Measurements from ENCODE around the gene UMAD1.

Gene UMAD1

GRCh38 chr7:7808156-7808555 is 167.6 kb downstream of the UMAD1 start:
- Histone ChIP-seq H3K9me3 (replicated peaks; ENCODE audit: insufficient read depth, low read length) (no peaks in the 10 kb centered on the region), H3K4me1 (ENCODE audit: low read length) (peaks cover 21% of the 10 kb centered on the region), H3K27me3 (replicated peaks; ENCODE audit: insufficient read depth, low read length) (no peaks in the 10 kb centered on the region), H3K4me3 (ENCODE audit: low read length) (no peak overlapping the region), H3K36me3 (replicated peaks; ENCODE audit: insufficient read depth, low read length) (no peaks in the 10 kb centered on the region), H3K9ac (ENCODE audit: low read length) (no peak overlapping the region), H3K27ac (ENCODE audit: low read length) (no peak overlapping the region), H2AFZ (ENCODE audit: low read length) (no peak overlapping the region), H3F3A (ENCODE audit: insufficient read depth, low read length) (peaks cover 11% of the 10 kb centered on the region), H3K79me2 (ENCODE audit: low read length) (no peaks in the 10 kb centered on the region), H3K4me2 (ENCODE audit: low read depth, low read length) (no peak overlapping the region), H3K9me2 (replicated peaks; ENCODE audit: insufficient read depth, low read length) (no peaks in the 10 kb centered on the region), H4K20me1 (ENCODE audit: insufficient read depth, low read length) (no peaks in the 10 kb centered on the region)
- TF ChIP-seq CTCF (IDR thresholded peaks at IDR 0.05; ENCODE audit: low read length) (no peak), EZH2 (optimal IDR thresholded peaks at IDR 0.05; ENCODE audit: low read depth, low read length) (no peak), EZH2phosphoT487 (IDR thresholded peaks at IDR 0.05; ENCODE audit: low read length) (no peak)
- no peak for DNase-seq

DNA sequence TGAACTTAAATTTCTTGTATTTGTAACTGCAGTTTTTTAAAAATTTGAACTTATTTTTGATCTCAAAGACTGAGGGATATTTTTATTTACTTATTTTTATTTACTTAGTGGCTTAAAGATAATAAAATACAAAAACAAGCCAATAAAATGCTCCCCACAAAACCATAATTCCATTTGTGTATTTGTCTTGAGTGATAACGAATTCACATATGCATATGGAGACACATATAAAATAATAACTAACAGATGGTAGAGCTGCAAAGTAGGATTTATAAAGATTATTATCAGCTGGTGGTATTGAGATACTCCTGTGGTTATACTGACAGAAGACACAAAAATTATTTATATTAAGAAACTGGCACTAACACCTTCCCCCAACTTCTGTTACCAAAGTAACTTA is 168.1 kb downstream of the UMAD1 start:
- H3K27ac ChIP-seq (ENCODE audit: low read length): no peak overlapping the region

DNA sequence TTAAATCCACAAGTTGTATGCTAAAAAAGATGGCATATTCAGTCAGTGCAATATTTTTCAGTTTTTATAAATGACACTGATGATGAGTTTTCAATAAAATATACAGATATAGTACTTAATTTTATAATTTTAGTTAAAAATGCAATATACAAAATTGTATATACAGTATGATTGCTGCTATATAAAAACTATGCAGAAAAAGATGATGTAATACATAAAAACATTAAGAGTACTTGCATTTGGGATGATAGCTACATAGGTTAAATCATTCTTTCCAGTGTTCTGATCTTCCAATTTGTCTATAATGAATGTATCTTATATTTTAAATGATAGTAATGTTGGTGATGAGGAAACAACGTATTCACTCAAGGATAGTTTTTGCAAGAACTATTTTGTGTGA is 169.8 kb downstream of the UMAD1 start:
- no peak overlapping the region for H3K4me2 ChIP-seq (ENCODE audit: low read depth, low read length)
- peaks cover 26% of the 10 kb centered on the region for H3K4me1 ChIP-seq (ENCODE audit: low read length)
- no peaks in the 10 kb centered on the region for H3K9me3 ChIP-seq (replicated peaks; ENCODE audit: insufficient read depth, low read length)
- no peak overlapping the region for H2AFZ ChIP-seq (ENCODE audit: low read length)
- H3K4me3 ChIP-seq (ENCODE audit: low read length): no peak overlapping the region
- H3K9ac ChIP-seq (ENCODE audit: low read length): no peak overlapping the region
- H3K79me2 ChIP-seq (ENCODE audit: low read length): no peaks in the 10 kb centered on the region
- no peak for DNase-seq
- TF ChIP-seq EZH2phosphoT487 (IDR thresholded peaks at IDR 0.05; ENCODE audit: low read length) (no peak), EZH2 (optimal IDR thresholded peaks at IDR 0.05; ENCODE audit: low read depth, low read length) (no peak), CTCF (IDR thresholded peaks at IDR 0.05; ENCODE audit: low read length) (no peak)
- no peaks in the 10 kb centered on the region for H3K27me3 ChIP-seq (replicated peaks; ENCODE audit: insufficient read depth, low read length)
- no peak overlapping the region for H3K27ac ChIP-seq (ENCODE audit: low read length)
- H3K36me3 ChIP-seq (replicated peaks; ENCODE audit: insufficient read depth, low read length): no peaks in the 10 kb centered on the region
- no peaks in the 10 kb centered on the region for H3K9me2 ChIP-seq (replicated peaks; ENCODE audit: insufficient read depth, low read length)
- no peaks in the 10 kb centered on the region for H4K20me1 ChIP-seq (ENCODE audit: insufficient read depth, low read length)
- peaks cover 11% of the 10 kb centered on the region for H3F3A ChIP-seq (ENCODE audit: insufficient read depth, low read length)

More for the DNA sequence above, 168.1 kb downstream of the UMAD1 start:
- H2AFZ ChIP-seq (ENCODE audit: low read length): no peak overlapping the region
- no peaks in the 10 kb centered on the region for H3K9me2 ChIP-seq (replicated peaks; ENCODE audit: insufficient read depth, low read length)
- no peaks in the 10 kb centered on the region for H3K27me3 ChIP-seq (replicated peaks; ENCODE audit: insufficient read depth, low read length)
- no peak overlapping the region for H3K4me2 ChIP-seq (ENCODE audit: low read depth, low read length)
- DNase-seq: no peak
- peaks cover 11% of the 10 kb centered on the region for H3F3A ChIP-seq (ENCODE audit: insufficient read depth, low read length)
- TF ChIP-seq EZH2phosphoT487 (IDR thresholded peaks at IDR 0.05; ENCODE audit: low read length) (no peak), CTCF (IDR thresholded peaks at IDR 0.05; ENCODE audit: low read length) (no peak), EZH2 (optimal IDR thresholded peaks at IDR 0.05; ENCODE audit: low read depth, low read length) (no peak)
- H3K9ac ChIP-seq (ENCODE audit: low read length): no peak overlapping the region
- peaks cover 21% of the 10 kb centered on the region for H3K4me1 ChIP-seq (ENCODE audit: low read length)
- H3K4me3 ChIP-seq (ENCODE audit: low read length): no peak overlapping the region
- H3K79me2 ChIP-seq (ENCODE audit: low read length): no peaks in the 10 kb centered on the region
- H3K9me3 ChIP-seq (replicated peaks; ENCODE audit: insufficient read depth, low read length): no peaks in the 10 kb centered on the region
- no peaks in the 10 kb centered on the region for H4K20me1 ChIP-seq (ENCODE audit: insufficient read depth, low read length)
- H3K36me3 ChIP-seq (replicated peaks; ENCODE audit: insufficient read depth, low read length): no peaks in the 10 kb centered on the region

All from MM.1S (cell line).